Limb (tissue), 2 donors: ENCODE data around the gene LHPP.

Experiments
- DNase-seq, 2 donors: peaks; one replicate each; pipeline ENCODE4 v3.0.0-alpha.2; 2016; ENCODE audit errors: extremely low spot score in 2 of 2

Gene LHPP

DNA sequence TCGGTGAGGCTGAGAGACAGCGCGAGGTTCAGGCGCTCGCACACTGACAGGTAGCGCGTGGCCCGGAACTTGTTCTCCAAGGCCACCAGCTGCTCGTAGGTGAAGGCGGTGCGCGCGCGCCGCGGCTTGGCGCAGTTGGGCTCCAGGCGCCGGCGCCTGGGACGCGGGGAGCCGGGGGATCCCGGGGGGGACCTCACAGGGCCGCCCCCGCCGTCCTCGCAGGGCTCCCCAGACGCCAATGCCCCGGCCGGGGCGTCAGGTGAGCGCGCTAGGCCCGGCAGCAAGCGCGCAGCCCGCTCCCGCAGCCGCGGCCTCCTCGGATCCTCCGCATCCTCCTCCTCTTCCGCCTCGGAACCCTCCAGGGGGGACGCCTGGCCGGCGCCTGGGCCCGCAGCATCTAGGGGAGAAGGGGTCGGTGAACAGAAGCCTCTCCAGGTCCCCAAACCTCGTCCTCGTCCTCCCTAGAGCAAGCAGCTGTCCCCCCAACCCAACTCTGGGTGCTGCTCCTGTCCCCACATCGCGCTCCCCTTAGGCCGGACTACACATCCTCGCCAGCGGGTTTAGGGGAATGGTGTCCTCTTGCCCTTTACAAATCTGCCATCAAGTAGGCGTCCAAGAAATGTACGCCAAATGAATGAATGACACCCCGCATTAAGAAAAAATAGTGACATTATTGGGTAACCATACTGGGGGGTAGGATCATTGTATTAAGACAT lies 13.7 kb upstream of the LHPP start:
- DNase-seq: peak in 1 of 2 donors; percentile 50

DNA sequence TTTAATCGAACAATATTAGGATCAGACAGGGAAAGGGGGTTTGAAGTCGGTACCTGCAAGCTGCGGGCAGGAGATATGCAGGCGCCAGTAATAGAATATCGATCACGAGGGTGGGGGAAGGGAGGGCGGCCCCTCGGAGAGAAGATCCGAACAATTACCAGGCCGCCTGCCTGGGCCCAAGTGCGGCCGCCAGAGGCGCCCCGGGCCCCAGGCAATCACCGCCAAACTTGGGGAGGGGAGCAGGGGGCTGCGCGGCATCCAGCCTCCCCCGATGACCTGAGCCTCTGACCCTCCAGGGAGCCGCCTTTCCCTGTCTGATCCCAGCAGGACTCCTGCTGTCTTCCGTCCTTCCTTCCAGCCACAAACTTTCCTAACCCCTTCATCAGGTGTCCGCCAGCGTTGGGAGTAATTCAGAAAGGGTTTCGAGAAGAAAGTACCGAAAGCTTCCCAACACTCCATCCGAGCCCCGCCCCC lies 12.9 kb upstream of the LHPP start:
- DNase-seq: no peak

DNA sequence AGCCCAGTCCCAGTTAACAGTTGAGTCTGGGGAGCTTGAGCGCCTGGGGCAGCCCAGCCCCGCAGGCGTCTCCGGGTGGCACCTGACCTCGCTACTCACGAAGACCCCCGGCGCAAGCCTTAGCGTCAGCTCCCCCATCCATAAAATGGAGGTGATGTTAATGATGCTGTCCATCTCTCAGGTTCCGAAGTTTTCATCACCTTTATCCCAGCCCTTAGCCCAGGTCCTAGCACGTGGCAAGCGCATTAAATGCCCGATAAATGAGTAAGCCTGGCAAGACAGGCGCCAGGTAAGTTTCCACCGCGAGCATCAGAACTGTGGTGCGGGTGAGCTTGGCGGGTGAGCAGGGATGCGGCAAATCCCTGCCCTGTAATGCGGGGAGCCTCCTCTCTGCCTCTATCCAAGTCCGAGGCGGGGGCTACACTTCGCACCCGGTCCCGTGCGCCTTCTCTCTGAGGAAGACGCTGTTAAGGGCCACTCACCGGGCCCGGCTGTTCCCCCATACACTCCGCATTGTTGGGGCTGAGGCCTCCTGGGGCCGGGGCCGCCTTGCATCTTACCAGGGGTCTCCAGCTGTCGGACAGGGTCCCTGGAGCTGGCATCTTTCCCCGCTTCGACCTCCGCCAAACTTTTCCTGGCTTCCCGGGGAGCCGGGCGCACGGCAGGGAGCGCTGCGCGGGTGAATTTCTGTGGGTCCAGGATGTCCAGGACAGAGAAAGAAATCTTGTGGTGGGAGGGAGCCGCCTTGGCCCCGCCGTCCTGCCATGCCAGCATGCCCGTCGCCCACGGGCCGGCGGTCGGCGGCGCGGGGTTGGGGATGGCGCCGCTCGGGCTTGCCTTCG lies 12.2 kb upstream of the LHPP start:
- DNase-seq: no peak

DNA sequence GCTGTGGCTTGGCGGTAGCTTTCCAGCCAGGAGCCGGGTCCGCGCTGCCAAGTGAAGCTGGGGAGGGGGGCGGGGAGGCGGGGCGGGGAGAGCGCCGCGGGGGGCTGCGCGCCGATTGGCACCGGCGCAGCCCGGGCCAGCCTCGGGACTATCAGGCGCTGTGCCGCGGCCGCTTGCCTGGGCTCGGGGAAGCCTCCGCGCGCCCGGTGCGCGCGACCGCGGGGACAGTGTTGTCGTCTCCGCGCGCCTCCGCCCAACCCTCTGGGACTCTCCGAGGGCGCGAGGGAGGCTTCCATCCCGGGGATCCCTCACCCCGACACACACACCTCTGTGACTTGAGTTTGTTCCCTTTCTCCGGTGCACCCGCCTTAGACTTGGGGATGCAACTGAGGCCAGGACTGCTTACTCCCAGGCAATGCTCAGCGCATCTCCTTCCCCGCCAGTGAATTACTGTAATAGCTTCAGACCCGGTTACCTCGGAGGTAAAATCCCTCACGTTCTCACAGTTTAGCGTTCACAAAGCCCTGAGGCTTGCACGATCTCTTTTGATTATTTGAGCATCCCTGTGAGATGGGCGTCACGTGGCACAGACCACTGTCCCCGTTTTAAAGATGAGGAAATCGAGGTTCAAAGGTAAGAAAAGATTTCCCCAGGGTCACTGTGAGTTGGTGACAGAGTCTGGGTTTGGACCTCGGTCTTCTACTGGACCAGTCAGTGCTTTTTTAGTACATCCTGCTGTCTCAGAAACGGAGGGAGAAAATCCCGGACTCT lies 11.4 kb upstream of the LHPP start, which contains the start of gene NKX1-2:
Gene NKX1-2, minus strand, starts transcription at position 24 of the 771 bp plus-strand sequence. CDS start 92 bp downstream, outside the sequence.
- DNase-seq: peak in 1 of 2 donors; percentile 77

DNA sequence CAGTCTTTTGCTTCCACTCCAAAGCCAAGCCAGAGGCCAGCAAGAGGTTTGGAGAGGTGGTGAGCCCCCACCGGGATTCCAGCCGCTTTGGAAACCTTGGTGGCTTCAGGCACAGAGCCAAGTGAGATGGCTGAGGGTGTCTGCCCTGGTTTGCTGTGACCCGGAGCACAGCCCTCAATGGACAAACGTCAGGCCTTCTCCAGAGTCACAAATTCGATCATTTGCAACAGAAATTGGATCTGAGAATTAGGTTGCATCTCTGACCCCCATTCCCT lies 10.9 kb upstream of the LHPP start:
- DNase-seq: no peak

DNA sequence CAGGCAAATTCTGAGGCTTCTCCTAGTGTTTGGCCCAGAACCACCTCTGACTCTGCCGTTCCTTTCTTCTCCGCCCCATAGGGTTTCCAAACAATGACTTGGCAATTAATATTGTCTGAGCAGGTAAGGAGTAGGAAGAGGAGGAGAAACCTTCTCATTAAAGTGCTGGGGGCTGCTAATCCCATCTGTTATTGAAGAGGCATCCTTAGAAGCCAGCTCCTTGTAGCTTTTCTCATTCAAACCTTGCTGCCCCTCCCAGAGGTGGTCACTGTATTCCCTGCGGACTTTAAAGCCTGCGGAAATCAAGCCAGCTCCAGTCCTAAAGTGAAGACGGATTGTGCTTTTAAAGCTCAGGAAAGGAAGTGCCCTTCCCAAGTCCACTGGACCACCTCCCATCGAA lies 10.3 kb upstream of the LHPP start:
- DNase-seq: no peak

DNA sequence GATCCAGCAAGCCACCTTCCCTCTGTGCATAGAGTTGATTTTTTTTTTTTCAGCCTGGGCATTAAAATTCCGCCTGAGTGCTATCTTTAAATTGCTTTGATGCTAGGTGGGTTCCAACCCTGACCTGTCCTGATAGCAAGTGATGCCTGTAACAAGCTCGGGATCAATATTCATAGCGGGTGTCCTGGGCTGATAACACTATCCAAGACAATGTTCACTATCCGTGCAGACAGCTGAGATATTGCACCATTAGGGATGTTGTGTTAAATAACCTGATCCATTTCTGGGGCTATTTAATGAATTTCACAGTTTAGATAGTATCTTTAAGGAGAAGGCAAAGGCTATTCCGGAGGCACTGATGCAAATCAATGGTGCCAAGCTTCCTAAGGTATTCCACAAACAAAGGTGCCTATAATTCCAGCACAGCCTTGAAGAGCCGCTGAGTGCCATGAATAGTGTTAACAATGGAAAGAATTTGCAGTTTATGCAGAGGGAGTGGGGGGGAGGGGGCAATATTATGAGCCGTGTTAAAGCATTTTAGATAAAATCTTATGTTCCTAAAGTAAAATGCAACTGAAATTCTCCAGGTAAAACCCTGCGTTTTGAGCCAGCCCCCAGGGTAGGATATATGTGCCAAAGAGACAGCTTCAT lies 7.5 kb upstream of the LHPP start:
- DNase-seq: no peak

DNA sequence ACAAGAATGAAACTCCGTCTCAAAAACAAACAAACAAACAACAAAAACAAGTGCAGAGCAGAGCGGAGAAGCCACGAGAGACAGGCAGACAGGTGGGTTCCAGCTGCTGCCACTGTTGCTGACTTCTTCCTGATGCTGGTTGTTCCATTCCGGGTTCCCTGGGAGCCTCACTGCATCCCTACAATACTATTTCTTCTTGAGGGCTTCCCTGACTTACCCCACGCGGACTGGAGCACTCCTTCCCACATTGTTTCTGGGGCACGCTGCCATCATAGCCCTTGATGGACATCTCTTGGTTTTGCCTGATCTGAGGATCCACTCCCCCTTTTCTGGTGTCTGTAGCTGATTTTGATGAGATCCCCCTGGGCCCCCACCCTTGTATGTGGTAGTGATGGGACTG lies 6.2 kb upstream of the LHPP start:
- DNase-seq: no peak

DNA sequence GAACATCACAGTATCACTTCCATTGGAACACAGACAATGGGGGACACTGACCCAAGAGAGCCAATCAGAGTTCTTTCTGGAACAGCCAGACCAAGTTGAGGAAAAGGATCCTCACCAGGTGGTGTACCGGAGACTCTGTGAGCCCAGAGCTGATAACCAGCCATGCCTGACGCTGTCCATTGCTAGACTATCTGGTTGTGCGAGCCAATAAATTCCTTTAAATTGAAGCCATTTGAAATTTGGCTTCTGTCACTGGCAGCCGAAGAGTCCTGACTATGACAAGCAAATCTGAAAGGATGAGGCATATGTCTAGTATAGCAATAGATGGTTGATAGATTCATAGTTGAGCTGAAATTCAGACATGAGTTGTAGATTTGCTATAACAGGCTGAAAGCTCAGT lies 3.1 kb upstream of the LHPP start:
- no peak for DNase-seq

DNA sequence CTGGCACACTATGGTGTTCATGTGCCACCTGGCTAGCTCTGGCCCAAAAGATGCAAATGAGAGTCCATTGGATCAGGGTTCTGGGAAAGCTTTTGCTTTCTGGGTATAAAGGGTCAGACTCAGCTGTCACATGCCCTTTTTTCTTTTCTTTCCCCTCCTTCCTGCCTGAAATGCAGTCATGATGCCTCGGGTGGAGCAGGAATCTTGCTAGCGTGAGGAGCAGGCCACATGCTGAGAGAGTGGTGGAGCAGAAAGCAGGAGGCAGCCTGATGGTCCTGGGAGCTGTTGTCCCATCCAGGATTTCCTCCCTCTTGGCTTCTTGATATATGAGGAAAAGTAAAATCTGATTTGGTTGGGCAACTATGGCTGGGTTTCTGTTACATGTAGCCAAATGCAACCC lies 2.7 kb upstream of the LHPP start:
- DNase-seq: no peak

DNA sequence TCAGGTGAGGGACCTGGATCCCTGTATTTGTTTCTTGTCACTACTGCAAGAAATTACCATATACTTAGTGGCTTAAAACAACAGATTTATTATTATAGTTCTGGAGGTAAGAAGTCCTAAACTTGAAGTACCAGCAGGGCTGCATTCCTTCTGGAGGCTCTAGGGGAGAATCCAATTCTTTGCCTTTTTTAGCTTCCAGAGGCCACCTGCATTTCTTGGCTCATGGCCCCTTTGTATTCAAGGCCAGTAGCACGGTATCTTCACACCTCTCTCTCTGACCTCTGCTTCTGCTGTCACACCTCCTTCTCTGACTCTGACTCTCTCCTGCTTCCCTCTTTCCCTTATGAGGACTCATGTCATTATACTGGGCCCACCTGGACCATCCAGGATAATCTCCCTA lies 2.2 kb upstream of the LHPP start:
- no peak for DNase-seq

DNA sequence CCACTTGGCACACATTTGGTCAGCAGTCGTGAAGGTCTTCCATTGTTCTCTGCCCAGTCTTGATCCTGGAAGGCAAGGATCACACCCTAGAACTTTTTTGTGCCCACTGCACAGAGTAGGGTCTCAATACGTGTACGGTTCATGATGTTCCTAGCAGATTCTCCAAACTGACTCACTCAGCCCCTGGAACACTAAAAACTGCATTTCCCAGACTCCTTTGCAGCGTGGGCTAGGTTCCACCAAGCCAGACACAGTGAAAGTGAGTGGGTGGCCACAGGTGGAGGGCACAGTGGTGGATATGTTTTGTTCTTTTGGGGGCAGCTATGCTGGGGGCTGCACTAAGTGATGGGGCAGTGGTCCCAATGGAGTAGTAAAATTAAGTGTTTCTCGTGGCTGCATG lies 1.5 kb upstream of the LHPP start:
- DNase-seq: no peak

DNA sequence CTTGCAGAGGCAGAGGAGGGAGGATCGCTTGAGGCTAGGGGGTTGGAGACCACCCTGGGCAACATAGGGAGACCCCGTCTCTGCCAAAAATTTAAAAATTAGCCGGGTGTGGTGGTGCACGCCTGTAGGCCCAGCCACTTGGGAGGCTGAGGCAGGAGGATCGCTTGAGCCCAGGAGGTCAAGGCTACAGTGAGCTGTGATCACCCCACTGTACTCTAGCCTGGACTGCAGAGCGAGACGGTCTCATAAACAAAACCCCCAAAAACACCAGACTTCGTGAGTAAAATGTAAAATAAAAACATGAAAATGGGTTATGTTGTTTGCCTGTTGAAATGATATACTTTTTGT lies 699 bp downstream of the LHPP start:
- DNase-seq: no peak

DNA sequence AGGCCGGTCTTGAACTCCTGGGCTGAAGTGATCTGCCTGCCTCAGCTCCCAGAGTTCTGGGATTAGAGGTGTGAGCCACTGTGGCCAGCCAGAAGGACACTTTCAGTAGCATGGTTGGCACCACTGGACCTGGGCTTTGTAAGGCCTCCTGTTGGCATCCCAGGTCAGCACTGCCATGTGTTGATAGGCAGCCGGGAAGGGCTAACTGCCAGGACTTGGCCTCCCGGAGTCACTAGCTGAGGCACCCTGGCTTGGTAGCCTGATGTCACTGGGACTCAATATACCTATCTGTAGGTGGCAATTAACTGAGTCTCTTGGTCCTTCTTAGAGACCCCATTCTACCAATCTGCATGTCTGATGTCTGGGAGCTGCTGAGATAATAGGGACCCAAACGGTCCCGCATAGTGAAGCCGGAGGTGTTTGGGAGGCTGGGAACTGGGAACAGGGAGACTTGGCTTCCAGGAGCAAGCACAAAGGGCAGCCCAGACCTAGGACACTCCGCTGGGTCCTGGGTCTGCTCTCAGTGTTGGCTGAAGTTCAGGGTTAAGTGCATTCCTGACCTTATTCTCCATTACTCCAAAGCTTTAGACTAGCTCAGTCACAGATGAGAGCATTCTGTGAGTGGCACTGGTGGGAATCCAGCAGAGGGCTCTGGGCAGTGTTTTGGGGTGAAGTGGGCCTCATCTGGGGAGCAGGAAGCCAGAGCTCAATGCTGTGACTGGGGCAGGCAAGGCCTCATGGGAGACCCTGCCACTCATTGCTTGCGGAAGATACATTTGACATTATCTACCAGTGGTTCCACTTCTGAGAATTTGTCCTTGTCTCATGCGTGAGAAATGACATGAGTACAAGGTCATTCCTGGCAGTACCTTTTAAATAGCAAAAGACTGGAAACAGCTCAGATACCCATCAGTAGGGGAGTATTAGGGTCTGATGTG lies 2.7 kb downstream of the LHPP start:
- DNase-seq: no peak

DNA sequence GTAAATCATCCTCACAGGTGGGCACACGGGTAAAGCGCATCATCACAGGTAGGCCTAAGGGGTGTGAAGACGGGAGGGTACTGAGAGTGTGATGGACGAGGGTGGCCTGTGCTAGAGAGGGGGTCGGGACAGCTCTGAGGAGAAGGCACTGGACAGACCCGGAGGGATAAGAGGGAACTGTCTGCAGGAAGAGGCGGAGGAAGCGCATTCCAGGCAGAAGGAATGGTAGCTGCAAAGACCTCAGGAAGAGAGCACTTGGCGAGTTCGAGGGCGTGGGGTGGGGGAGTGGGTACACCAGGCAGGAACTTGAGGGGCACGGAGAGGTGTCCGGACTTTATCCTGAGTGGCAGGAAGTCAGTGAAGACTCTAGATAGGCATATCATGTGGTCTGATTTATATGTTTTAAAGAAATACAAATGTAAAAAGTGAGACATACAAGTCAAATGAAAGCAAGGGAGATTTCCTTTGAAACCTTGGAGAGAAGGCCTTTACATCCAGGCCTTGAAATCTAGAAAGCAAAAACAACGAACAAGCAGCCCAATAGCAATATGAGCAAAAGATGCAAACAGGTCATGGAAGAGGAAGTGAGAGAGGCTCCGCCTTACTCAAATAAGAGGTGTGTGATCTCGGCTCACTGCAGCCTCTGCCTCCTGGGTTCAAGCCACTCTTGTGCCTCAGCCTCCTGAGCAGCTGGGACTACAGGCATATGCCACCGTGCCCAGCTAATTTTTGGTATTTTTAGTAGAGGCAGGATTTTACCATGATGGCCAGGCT lies 3.6 kb downstream of the LHPP start:
- DNase-seq: no peak

DNA sequence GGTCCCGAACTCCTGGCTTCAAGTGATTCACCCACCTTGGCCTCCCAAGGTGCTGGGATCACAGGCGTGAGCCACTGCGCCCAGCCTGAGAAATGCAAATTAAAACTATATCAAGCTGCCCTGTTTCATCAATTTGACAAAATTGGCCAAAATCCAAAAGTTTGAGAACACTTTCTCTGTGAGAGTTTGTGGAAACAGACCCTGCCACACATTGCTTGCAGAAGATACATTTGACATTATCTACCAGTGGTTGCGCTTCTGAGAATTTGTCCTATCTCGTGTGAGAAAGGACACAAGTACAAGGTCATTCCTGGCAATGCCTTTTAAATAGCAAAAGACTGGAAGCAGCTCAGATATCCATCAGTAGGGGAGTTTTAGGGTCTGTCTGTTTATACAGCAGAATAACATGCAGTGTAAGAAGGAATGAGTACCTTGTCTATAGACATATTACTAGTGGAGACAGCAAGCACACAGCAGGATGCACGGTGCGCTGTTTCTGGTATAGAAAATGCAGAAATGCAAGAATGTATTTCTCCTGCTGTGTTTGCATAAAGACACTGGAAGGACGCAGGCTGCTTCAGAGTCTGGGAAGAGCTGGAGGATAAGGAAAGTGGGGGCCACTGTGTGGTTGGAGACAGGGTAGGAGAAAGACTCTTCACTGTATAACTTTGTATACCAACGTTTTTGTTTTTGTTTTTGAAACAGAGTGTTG lies 4.3 kb downstream of the LHPP start:
- DNase-seq: no peak

DNA sequence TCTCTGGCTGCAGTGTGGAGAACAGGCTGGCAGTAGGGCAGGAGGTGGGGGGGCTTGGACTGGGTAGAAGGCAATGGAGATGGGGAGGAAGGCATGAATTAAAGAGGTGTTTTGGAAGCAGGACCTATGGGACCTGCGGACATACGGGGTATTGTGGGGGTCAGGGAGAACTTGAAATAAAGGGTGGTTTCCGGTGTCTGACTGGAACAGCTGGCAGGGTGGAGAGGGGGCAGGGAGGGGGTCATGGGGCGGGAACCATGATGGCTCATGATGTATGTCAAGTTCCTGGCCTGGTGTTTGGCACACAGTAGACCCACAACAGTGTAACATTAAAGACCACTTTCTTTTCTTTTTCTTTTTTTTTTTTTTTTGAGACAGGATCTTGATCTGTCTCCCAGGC lies 5.5 kb downstream of the LHPP start:
- no peak for DNase-seq

DNA sequence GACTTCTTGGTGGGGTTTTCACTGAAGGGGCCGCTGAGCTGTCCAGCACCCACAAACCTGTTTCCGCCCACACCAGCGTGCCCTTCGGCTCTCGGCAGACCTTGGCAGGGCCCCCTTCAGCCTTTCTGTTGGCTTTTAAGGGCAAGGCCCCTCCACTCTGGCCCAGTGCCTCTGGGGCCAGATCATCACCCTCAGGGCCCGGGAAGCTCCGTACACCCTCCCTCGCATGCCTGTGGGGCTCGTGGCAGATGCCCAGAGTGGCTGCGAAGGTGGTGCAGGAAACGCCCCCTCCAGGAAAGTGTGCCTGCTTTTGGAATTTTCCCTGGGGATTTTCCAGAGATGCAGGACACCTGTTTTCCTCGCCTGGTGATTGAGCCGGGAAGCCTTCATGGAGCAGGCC lies 7.0 kb downstream of the LHPP start:
- no peak for DNase-seq

DNA sequence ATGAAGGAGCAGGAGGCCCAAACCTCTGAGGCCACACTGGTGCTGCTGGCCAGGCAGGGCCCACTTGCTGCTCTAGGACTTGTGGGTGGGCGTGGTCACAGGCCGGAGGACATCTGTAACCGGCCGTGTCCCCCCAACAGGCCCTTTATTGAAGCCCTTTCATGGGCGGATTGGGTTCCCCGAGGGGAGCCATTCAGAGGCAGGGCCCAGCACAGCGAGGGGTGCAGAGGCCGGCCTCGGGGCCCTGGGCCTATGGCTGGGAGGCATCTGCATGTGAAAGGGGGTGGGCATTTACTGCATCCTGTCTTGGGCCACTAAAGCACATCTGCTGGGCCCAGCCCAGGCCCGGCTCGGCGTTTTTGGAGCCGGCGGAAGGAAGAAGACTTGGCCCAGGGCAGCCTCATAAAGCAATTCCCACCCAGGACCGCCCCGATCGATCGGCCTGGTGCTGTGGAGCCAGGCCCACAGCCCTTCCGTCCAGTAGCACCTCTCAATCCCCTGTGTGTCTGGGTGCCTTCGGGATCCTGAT lies 8.4 kb downstream of the LHPP start:
- DNase-seq: no peak
